ENCODE measurements around the gene XRCC5.

DNA sequence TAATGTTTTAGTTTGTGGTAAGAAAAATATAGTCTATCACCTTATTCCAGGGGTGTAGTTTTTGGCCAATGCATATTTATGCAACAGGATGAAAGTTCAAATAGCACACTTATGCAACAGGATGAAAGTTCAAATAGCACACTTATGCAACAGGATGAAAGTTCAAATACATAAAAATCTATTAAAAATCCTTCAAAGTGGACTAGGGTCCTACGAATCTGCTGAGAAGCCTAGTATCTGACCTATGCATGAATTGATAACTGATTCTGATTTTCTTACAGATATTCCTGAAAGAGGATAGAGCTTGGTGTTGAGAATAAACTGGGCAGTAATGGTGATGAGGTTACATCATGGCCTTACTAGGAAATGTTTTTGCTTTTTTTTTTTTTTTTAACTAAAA, 30.4 kb upstream of the XRCC5 start:
- TF ChIP-seq, protein P1, sequence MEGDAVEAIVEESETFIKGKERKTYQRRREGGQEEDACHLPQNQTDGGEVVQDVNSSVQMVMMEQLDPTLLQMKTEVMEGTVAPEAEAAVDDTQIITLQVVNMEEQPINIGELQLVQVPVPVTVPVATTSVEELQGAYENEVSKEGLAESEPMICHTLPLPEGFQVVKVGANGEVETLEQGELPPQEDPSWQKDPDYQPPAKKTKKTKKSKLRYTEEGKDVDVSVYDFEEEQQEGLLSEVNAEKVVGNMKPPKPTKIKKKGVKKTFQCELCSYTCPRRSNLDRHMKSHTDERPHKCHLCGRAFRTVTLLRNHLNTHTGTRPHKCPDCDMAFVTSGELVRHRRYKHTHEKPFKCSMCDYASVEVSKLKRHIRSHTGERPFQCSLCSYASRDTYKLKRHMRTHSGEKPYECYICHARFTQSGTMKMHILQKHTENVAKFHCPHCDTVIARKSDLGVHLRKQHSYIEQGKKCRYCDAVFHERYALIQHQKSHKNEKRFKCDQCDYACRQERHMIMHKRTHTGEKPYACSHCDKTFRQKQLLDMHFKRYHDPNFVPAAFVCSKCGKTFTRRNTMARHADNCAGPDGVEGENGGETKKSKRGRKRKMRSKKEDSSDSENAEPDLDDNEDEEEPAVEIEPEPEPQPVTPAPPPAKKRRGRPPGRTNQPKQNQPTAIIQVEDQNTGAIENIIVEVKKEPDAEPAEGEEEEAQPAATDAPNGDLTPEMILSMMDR (IDR thresholded peaks at IDR 0.05), result no peak
- TF ChIP-seq POLR2A (IDR thresholded peaks at IDR 0.05), result no peak
